WI38 (cell line): ENCODE measurements around the gene EIF4E3.

ENCODE experiments used
- H3K4me3 ChIP-seq: 2 replicates; pipeline ENCODE4 v1.5.1; 2011; ENCODE audit warnings: low read depth, mild to moderate bottlenecking, control low read depth, low read length
- TF ChIP-seq, protein P1 (sequence below): IDR thresholded peaks from 2 replicates; pipeline ENCODE4 v1.5.1; 2012; ENCODE audit warnings: low read depth, mild to moderate bottlenecking, control low read depth, low read length

Gene EIF4E3

DNA sequence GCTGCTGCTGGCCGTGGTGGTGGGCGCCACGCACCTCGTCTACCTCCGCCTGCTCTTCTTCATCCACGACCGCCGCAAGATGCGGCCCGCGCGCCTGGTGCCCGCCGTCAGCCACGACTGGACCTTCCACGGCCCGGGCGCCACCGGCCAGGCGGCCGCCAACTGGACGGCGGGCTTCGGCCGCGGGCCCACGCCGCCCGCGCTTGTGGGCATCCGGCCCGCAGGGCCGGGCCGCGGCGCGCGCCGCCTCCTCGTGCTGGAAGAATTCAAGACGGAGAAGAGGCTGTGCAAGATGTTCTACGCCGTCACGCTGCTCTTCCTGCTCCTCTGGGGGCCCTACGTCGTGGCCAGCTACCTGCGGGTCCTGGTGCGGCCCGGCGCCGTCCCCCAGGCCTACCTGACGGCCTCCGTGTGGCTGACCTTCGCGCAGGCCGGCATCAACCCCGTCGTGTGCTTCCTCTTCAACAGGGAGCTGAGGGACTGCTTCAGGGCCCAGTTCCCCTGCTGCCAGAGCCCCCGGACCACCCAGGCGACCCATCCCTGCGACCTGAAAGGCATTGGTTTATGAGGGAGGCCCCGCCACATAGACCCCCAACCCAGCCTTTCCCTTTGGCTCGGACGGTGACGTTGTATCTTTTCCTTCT, 29.5 kb upstream of the EIF4E3 start:
- TF ChIP-seq, protein P1, sequence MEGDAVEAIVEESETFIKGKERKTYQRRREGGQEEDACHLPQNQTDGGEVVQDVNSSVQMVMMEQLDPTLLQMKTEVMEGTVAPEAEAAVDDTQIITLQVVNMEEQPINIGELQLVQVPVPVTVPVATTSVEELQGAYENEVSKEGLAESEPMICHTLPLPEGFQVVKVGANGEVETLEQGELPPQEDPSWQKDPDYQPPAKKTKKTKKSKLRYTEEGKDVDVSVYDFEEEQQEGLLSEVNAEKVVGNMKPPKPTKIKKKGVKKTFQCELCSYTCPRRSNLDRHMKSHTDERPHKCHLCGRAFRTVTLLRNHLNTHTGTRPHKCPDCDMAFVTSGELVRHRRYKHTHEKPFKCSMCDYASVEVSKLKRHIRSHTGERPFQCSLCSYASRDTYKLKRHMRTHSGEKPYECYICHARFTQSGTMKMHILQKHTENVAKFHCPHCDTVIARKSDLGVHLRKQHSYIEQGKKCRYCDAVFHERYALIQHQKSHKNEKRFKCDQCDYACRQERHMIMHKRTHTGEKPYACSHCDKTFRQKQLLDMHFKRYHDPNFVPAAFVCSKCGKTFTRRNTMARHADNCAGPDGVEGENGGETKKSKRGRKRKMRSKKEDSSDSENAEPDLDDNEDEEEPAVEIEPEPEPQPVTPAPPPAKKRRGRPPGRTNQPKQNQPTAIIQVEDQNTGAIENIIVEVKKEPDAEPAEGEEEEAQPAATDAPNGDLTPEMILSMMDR, result no peak
- no peak overlapping the region for H3K4me3 ChIP-seq

DNA sequence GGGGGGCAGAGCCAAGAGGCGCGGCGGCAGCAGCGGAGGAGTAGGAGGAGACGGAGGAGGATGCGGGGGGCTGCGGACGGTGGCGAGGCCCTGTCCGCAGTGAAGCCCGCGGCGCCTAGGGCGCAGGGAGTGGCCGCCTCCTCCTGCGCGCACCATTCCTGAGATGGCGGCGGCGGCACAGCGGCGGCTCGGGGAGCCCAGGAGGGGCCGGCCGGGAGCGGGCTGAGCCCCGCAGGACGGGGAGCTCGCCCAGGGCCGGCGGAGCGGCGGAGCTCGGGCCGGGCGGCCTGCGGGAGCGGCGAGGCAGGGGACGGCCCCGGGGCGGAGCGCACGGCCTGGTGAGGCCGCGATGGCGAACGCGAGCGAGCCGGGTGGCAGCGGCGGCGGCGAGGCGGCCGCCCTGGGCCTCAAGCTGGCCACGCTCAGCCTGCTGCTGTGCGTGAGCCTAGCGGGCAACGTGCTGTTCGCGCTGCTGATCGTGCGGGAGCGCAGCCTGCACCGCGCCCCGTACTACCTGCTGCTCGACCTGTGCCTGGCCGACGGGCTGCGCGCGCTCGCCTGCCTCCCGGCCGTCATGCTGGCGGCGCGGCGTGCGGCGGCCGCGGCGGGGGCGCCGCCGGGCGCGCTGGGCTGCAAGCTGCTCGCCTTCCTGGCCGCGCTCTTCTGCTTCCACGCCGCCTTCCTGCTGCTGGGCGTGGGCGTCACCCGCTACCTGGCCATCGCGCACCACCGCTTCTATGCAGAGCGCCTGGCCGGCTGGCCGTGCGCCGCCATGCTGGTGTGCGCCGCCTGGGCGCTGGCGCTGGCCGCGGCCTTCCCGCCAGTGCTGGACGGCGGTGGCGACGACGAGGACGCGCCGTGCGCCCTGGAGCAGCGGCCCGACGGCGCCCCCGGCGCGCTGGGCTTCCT, 28.8 kb upstream of the EIF4E3 start, which contains the start of gene GPR27:
Gene GPR27 (plus strand): TSS at position 155 of the 909 bp plus-strand sequence. CDS start 195 bp downstream, at position 350.
- H3K4me3 ChIP-seq, result no peak within 1 kb of the TSS
- TF ChIP-seq, protein P1, result no peak

GRCh38 chr3:71752831-71753700, 27.9 kb upstream of the EIF4E3 start:
- TF ChIP-seq, protein P1, result no peak
- no peak overlapping the region for H3K4me3 ChIP-seq

- no peak overlapping the region for H3K4me3 ChIP-seq
- TF ChIP-seq, protein P1, result no peak
Measured at GRCh38 chr3:71751602-71752001, 26.4 kb upstream of the EIF4E3 start.

DNA sequence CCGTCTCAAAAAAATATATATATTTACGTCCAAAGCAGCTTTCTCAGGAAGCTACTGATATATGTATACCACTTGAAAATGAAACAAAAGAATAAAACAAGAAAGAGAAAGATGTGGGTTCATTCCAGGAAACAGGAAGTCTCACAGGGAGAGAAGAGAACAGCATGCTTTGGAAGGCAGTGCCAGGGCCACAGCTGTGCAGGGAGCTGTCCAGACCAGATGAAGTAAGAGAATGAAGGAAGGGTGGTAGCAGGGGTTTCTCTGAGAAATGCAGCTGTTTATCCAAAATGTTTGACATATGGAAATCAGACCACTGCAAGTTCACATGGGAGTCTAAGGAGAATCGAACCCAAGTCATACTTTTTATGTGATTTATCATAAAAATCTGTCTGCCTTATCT, 19.5 kb upstream of the EIF4E3 start:
- no peak overlapping the region for H3K4me3 ChIP-seq
- TF ChIP-seq, protein P1, result no peak

GRCh38 chr3:71742621-71743020, 17.4 kb upstream of the EIF4E3 start:
- H3K4me3 ChIP-seq, result no peak overlapping the region

More at GRCh38 chr3:71742621-71743020, 17.4 kb upstream of the EIF4E3 start:
- TF ChIP-seq, protein P1, result no peak
